ENCODE measurements around the gene TMOD1. TPM values are rescaled to one million over a fixed set of nuclear protein-coding genes. Genes with fewer than 3 reads are reported as not detected.

TMOD1 gene
- total and polyA plus RNA-seq, 10 of the 15 experiments (the other 5 are each of a cell fraction or from before 2014, with no cell fraction given) = 4.0 to 44.1 (median 15.4) TPM

- in situ Hi-C loops (cut with MboI) = no loop called here
- RAD21 ChIA-PET (ENCODE audit: unreplicated experiment) = interaction anchor here (0.7 to 3.7 kb wide), 8 partner anchors 30 to 152 kb away, joined by 3 to 51 read pairs (median 15); partner anchors contain the start of gene TMOD1
- ATAC-seq (peak; percentile 77), FAIRE-seq (no peak), DNase-seq (ENCODE audit: low read depth, low spot score) (no peak)
- Histone ChIP-seq H3K79me2 (ENCODE audit: control insufficient read depth, insufficient read depth, low read length) (no peaks in the 10 kb centered on the region; the same call in 1 of the 2 replicates), H3K9ac (ENCODE audit: control insufficient read depth, insufficient read depth, low read length) (peak overlapping the region; percentile 62), H2AFZ (ENCODE audit: control insufficient read depth, low read depth, low read length) (peak overlapping the region; percentile 22), H3K4me3 (peak overlapping the region; percentile 48; the same call in 1 of the 2 replicates), H3K4me1 (ENCODE audit: control insufficient read depth, insufficient read depth, low read length) (peaks cover 35% of the 10 kb centered on the region), H3K9me3 (replicated peaks; ENCODE audit: control insufficient read depth, insufficient read depth, low read length) (no peaks in the 10 kb centered on the region), H3K27ac (ENCODE audit: control insufficient read depth, insufficient read depth) (peak overlapping the region; percentile 91), H3K4me2 (ENCODE audit: control insufficient read depth, insufficient read depth) (peak overlapping the region; percentile 99), H4K20me1 (ENCODE audit: control insufficient read depth, insufficient read depth) (no peaks in the 10 kb centered on the region), H3K36me3 (ENCODE audit: control insufficient read depth in 2 of 2, insufficient read depth in 2 of 2, low read length in 1 of 2) (peaks cover 0 to 1% of the 10 kb centered on the region in 2 experiments; a peak in 3 of 4 replicates), H3K27me3 (replicated peaks in 1 of 2; ENCODE audit: control insufficient read depth in 2 of 2, insufficient read depth in 2 of 2, low read length in 1 of 2) (no peaks in the 10 kb centered on the region)
- CTCF ChIA-PET = interaction anchor here (0.8 to 5.5 kb wide), 12 partner anchors 10 to 146 kb away, joined by 3 to 40 read pairs (median 6); partner anchors contain the start of genes NCBP1, TMOD1 and TSTD2
- intact Hi-C loops (cut with micrococcal nuclease; ENCODE audit: unreplicated experiment) = loop anchor here (1.0 to 2.0 kb wide), 3 partner anchors 30 to 56 kb away; no protein-coding TSS in a partner anchor
- WGBS (ENCODE audit: insufficient coverage, insufficient replicate concordance, low lambda C conversion rate, missing lambda C conversion rate) = 4% methylated on average over 3 of the region's 3 CpGs
- SMC1A ChIA-PET (ENCODE audit: uncharacterized antibody, unreplicated experiment) = interaction anchor here (0.7 to 6.0 kb wide), 13 partner anchors 9 to 406 kb away, joined by 3 to 80 read pairs (median 8); partner anchors contain the start of gene TMOD1
- POLR2A ChIA-PET = interaction anchor here (0.7 to 4.2 kb wide), 5 partner anchors 10 to 90 kb away, joined by 3 to 30 read pairs (median 8); partner anchors contain the start of genes NCBP1 and TMOD1
- TF ChIP-seq LARP7 (IDR thresholded peaks at IDR 0.05) (no peak), MTA3 (IDR thresholded peaks at IDR 0.05; ENCODE audit: borderline replicate concordance, low read length) (no peak), SMAD5 (IDR thresholded peaks at IDR 0.05; ENCODE audit: low read depth) (no peak), NR2C1 (IDR thresholded peaks at IDR 0.05) (no peak), CEBPB (IDR thresholded peaks at IDR 0.05; ENCODE audit: borderline replicate concordance in 1 of 2, low read depth in 2 of 2, low read length in 2 of 2) (no peak), CBFB (IDR thresholded peaks at IDR 0.05; ENCODE audit: low read depth) (no peak), NFYB (IDR thresholded peaks at IDR 0.05; ENCODE audit: insufficient read depth, low read depth, low read length) (no peak), ZNF217 (IDR thresholded peaks at IDR 0.05) (0 out of 2 replicates have a peak, but pooled peaks have one; percentile 16)
- BruUV-seq (replicated peaks) = TSS peak; percentile 89
Measured at GRCh38 chr9:97558701-97559101, 57.2 kb downstream of the TMOD1 start.
